Right renal pelvis (tissue), 4 donors: ENCODE data around the gene SIK3. TPM values are rescaled to one million over a fixed set of nuclear protein-coding genes. Genes with fewer than 3 reads are reported as not detected.
"Not testable (repeated sequence)": the region's sequence is repeated elsewhere in the genome, so short reads cannot be mapped to it uniquely, and the experiment has no call there.

Experiments
- DNase-seq, 4 donors: peaks; one replicate each; pipeline ENCODE4 v3.0.0-alpha.2; 2013; ENCODE audit warnings: low read depth in 4 of 4, low spot score in 3 of 4, missing footprints in 1 of 4
- polyA plus RNA-seq, 4 donors: library from polyadenylated mRNA; unstranded; fragments of 120-200 nt; gene quantifications; one replicate each; pipeline ENCODE4 v1.2.1, GENCODE V29; 2013; ENCODE audit not compliant: insufficient read length in 4 of 4

Gene SIK3
- 10 to 100 TPM; 30.9 to 35.9 (median 34.4) TPM for polyA plus RNA-seq

GRCh38 chr11:117098269-117099232 lies at the start of gene SIK3:
Gene SIK3 (minus strand): TSS chr11:117098428. CDS start chr11:117098415, 13 bp downstream.
- peak; percentile 82 to 85 (median 84) for DNase-seq

GRCh38 chr11:117146521-117146920 lies 48.3 kb upstream of the SIK3 start:
- DNase-seq: no peak

- peak in 2 of 4 donors; percentile 12 to 38 for DNase-seq
Observed at GRCh38 chr11:117145393-117145761, 47.1 kb upstream of the SIK3 start.

- DNase-seq: peak in 3 of 4 donors; percentile 16 to 27 (median 19)
Observed at GRCh38 chr11:117144477-117145392, 46.5 kb upstream of the SIK3 start.

GRCh38 chr11:117143871-117144476 lies 45.7 kb upstream of the SIK3 start, which contains the start of gene PAFAH1B2:
Gene PAFAH1B2 (plus strand): TSS chr11:117144287. CDS start chr11:117152448, 8,161 bp downstream.
- peak; percentile 88 to 97 (median 90) for DNase-seq

- peak in 2 of 4 donors; percentile 23 to 38 for DNase-seq
Observed at GRCh38 chr11:117143390-117143789, 45.2 kb upstream of the SIK3 start.

GRCh38 chr11:117137223-117138086 lies 39.2 kb upstream of the SIK3 start:
- DNase-seq: not testable (repeated sequence)

- not testable (repeated sequence) for DNase-seq
Observed at GRCh38 chr11:117134979-117135378, 36.8 kb upstream of the SIK3 start.

GRCh38 chr11:117134431-117134830 lies 36.2 kb upstream of the SIK3 start:
- DNase-seq: no peak

- DNase-seq: no peak
Observed at GRCh38 chr11:117130879-117131278, 32.7 kb upstream of the SIK3 start.

- not testable (repeated sequence) for DNase-seq
Observed at GRCh38 chr11:117130396-117130795, 32.2 kb upstream of the SIK3 start.

- DNase-seq: no peak
Observed at GRCh38 chr11:117128289-117128688, 30.1 kb upstream of the SIK3 start.

- no peak for DNase-seq
Observed at GRCh38 chr11:117127171-117127901, 29.1 kb upstream of the SIK3 start.

GRCh38 chr11:117126223-117126965 lies 28.2 kb upstream of the SIK3 start:
- DNase-seq: no peak

GRCh38 chr11:117122556-117122955 lies 24.3 kb upstream of the SIK3 start:
- DNase-seq: no peak

- no peak for DNase-seq
Observed at GRCh38 chr11:117121176-117121575, 22.9 kb upstream of the SIK3 start.

- no peak for DNase-seq
Observed at GRCh38 chr11:117117681-117118080, 19.5 kb upstream of the SIK3 start.

GRCh38 chr11:117112939-117113338 lies 14.7 kb upstream of the SIK3 start:
- not testable (repeated sequence) for DNase-seq
